HepG2 (cell line): ENCODE measurements around the gene ATE1. TPM values are rescaled to one million over a fixed set of nuclear protein-coding genes. Genes with fewer than 3 reads are reported as not detected.

Experiments
- ATAC-seq: fragments of 200-7000 bp; cut with Tn5 transposase; 3 replicates; pipeline ENCODE4 v1.9.1; 2020; ENCODE audit warnings: mild to moderate bottlenecking, moderate library complexity
- BruUV-seq: library from RNA; stranded (reverse); fragments of 400-500 nt; replicated peaks from 2 replicates; lab custom pipeline; 2021; lab: Mats Ljungman, UMichigan
- CTCF ChIA-PET: fragments of 300-600 bp; formaldehyde crosslinking; extraction: SDS; loops from one replicate; lab custom pipeline; 2021; ENCODE audit warnings: low total read pairs, inconsistent platforms, low intra/inter-chr PET ratio; lab: Yijun Ruan, JAX
- POLR2A ChIA-PET: fragments of 350-600 bp; sonication (Branson Sonifier 250); formaldehyde crosslinking; loops from one replicate; lab custom pipeline; 2020; ENCODE audit warnings: antibody characterized with exemption, inconsistent platforms; lab: Yijun Ruan, JAX
- DNase-seq: peaks from one replicate; pipeline ENCODE4 v3.0.0-alpha.2; 2015; ENCODE audit warnings: low spot score
- FAIRE-seq: peaks from 3 replicates; lab custom pipeline; 2011; peaks lifted over from hg19 to GRCh38; lab: Jason Lieb, UNC
- H2AFZ ChIP-seq: one replicate; pipeline ENCODE4 v1.6.1; 2011; ENCODE audit warnings: low read length, inconsistent platforms
- H3K27ac ChIP-seq: fragments of 300-600 bp; 3 replicates; pipeline ENCODE4 v1.8.0; 2011; ENCODE audit warnings: mixed run types, mild to moderate bottlenecking, mixed read lengths, low read length, inconsistent platforms; ENCODE audit not compliant: insufficient read depth; ENCODE audit errors: extremely low read length
- H3K27me3 ChIP-seq, 2 experiments: fragments of 200-600 bp in 1 of 2; 2 replicates in 1 of 2; 3 replicates in 1 of 2; pipeline versions ENCODE4 v1.6.0 to v1.8.0; 2011; ENCODE audit warnings: low read length in 2 of 2, mild to moderate bottlenecking in 2 of 2, moderate library complexity in 2 of 2, inconsistent platforms in 1 of 2; ENCODE audit not compliant: insufficient read depth in 2 of 2, control insufficient read depth in 1 of 2
- H3K36me3 ChIP-seq, 2 experiments: fragments of 200-600 bp in 1 of 2; replicated peaks in 1 of 2; 2 replicates in 1 of 2; 3 replicates in 1 of 2; pipeline versions ENCODE4 v1.5.1 to v1.8.0; 2011; ENCODE audit warnings: low read length in 2 of 2, inconsistent platforms in 1 of 2; ENCODE audit not compliant: insufficient read depth in 2 of 2, control insufficient read depth in 1 of 2
- H3K4me1 ChIP-seq: 2 replicates; pipeline ENCODE4 v1.5.1; 2012; ENCODE audit warnings: low read length, inconsistent platforms; ENCODE audit not compliant: insufficient read depth
- H3K4me2 ChIP-seq: 2 replicates; pipeline ENCODE4 v1.6.0; 2011; ENCODE audit warnings: low read depth, low read length, inconsistent platforms
- H3K4me3 ChIP-seq, 3 experiments: fragments of 200-600 bp in 1 of 3; sonication (generic), shearing (Covaris generic) in 1 of 3; replicated peaks in 1 of 3; 2 replicates each; pipeline ENCODE4 v1.5.1; 2011 to 2016; ENCODE audit warnings: low read length in 3 of 3, inconsistent platforms in 2 of 3, low read depth in 2 of 3, mild to moderate bottlenecking in 2 of 3, control low read depth in 1 of 3, mixed read lengths in 1 of 3; ENCODE audit not compliant: insufficient read depth in 1 of 3
- H3K79me2 ChIP-seq: one replicate; pipeline ENCODE4 v1.6.1; 2011; ENCODE audit warnings: low read length, inconsistent platforms; ENCODE audit not compliant: insufficient read depth
- H3K9ac ChIP-seq: 2 replicates; pipeline ENCODE4 v1.6.0; 2011; ENCODE audit warnings: mild to moderate bottlenecking, low read depth, low read length, inconsistent platforms; ENCODE audit not compliant: insufficient read depth
- H3K9me3 ChIP-seq: 2 replicates; pipeline ENCODE4 v1.5.1; 2012; ENCODE audit warnings: mild to moderate bottlenecking, low read length
- H4K20me1 ChIP-seq: 2 replicates; pipeline ENCODE4 v1.6.0; 2011; ENCODE audit warnings: inconsistent platforms, mild to moderate bottlenecking, low read length, moderate library complexity; ENCODE audit not compliant: insufficient read depth
- CHD4 ChIP-seq: fragments of 200-600 bp; sonication (generic); IDR thresholded peaks from 2 replicates; pipeline ENCODE4 v1.7.0; 2017; ENCODE audit warnings: mild to moderate bottlenecking, low read length, borderline replicate concordance
- ELF1 ChIP-seq: sonication (generic); formaldehyde crosslinking; IDR thresholded peaks from 2 replicates; pipeline ENCODE4 v1.4.0; 2020; ENCODE audit warnings: missing genetic modification reagents
- ERF ChIP-seq: IDR thresholded peaks from 2 replicates; pipeline ENCODE4 v1.6.1; 2018; ENCODE audit warnings: missing biosample characterization, missing genetic modification reagents
- ETV6 ChIP-seq: sonication (generic); formaldehyde crosslinking; conservative IDR thresholded peaks from 2 replicates; pipeline ENCODE4 v1.4.0; 2020; ENCODE audit warnings: missing genetic modification reagents
- FOXP1 ChIP-seq, 2 experiments: fragments of 450-650 bp in 1 of 2; IDR thresholded peaks; 2 replicates each; pipeline ENCODE4 v1.6.1; 2017 to 2018; ENCODE audit warnings: antibody characterized with exemption in 1 of 2
- KDM6A ChIP-seq: IDR thresholded peaks from 2 replicates; pipeline ENCODE4 v1.6.1; 2016; ENCODE audit warnings: low read depth
- MEIS2 ChIP-seq: sonication (generic); formaldehyde crosslinking; IDR thresholded peaks from 2 replicates; pipeline ENCODE4 v1.9.0; 2021; ENCODE audit warnings: mild to moderate bottlenecking, missing genetic modification reagents
- SSRP1 ChIP-seq: IDR thresholded peaks from 2 replicates; pipeline ENCODE4 v1.6.1; 2016; ENCODE audit warnings: control low read depth
- ZFP36L1 ChIP-seq: sonication (generic); formaldehyde crosslinking; IDR thresholded peaks from 2 replicates; pipeline ENCODE4 v1.8.0; 2022; ENCODE audit warnings: mild to moderate bottlenecking, missing genetic modification reagents, moderate library complexity
- ZHX1 ChIP-seq: sonication (generic); formaldehyde crosslinking; IDR thresholded peaks from 2 replicates; pipeline ENCODE4 v1.8.1; 2022; ENCODE audit warnings: low read depth, mild to moderate bottlenecking, missing genetic modification reagents
- ZMAT3 ChIP-seq: sonication (generic); formaldehyde crosslinking; conservative IDR thresholded peaks from 2 replicates; pipeline ENCODE4 v1.7.0; 2021; ENCODE audit warnings: missing genetic modification reagents
- ZNF256 ChIP-seq: sonication (generic); formaldehyde crosslinking; conservative IDR thresholded peaks from 2 replicates; pipeline ENCODE4 v1.4.0; 2020; ENCODE audit warnings: missing genetic modification reagents
- ZNF367 ChIP-seq: sonication (generic); formaldehyde crosslinking; IDR thresholded peaks from 2 replicates; pipeline ENCODE4 v1.4.0; 2020; ENCODE audit warnings: missing genetic modification reagents, borderline replicate concordance
- ZNF468 ChIP-seq: sonication (generic); formaldehyde crosslinking; IDR thresholded peaks from 2 replicates; pipeline ENCODE4 v1.8.0; 2022; ENCODE audit warnings: mild to moderate bottlenecking, moderate library complexity, missing genetic modification reagents
- ZNF552 ChIP-seq: sonication (generic); formaldehyde crosslinking; IDR thresholded peaks from 2 replicates; pipeline ENCODE4 v1.9.0; 2022; ENCODE audit warnings: missing genetic modification reagents, mild to moderate bottlenecking, borderline replicate concordance
- ZNF672 ChIP-seq: sonication (generic); formaldehyde crosslinking; IDR thresholded peaks from 2 replicates; pipeline ENCODE4 v1.8.1; 2022; ENCODE audit warnings: missing genetic modification reagents
- WGBS: methylation state at CpG from one replicate; pipeline ENCODE4 v1.1.6; 2017; ENCODE audit warnings: low lambda C conversion rate; 5-methylcytosine and 5-hydroxymethylcytosine counted together
- in situ Hi-C: cut with HindIII; loops from 2 replicates; pipeline ENCODE4 v1.10.0; 2017; ENCODE audit warnings: low pct_unique_long_range_greater_than_20kb; ENCODE audit not compliant: extremely low pct_ligation_motif_present
- intact Hi-C: fragments of 100-400 bp; cut with micrococcal nuclease; formaldehyde crosslinking; loops from one replicate; pipeline ENCODE4 v1.10.0; 2022; ENCODE audit not compliant: unreplicated experiment
- polyA plus RNA-seq, 8 experiments: library from polyadenylated mRNA; depleted of rRNA in 3 of 8; stranded (reverse) in 7 of 8; unstranded in 1 of 8; fragments of >200 nt; fragmentation: Illumina TruSeq in 4 of 8; extraction: Trizol in 4 of 8; gene quantifications; 2 replicates each; pipeline versions ENCODE4 v1.2.1 to v1.2.3, GENCODE V29; 2011 to 2016; ENCODE audit warnings: low read depth in 4 of 8, missing spikeins in 1 of 8, mixed read lengths in 1 of 8; ENCODE audit not compliant: insufficient read depth in 1 of 8
- total RNA-seq, 5 experiments: library from RNA; depleted of rRNA; stranded (reverse); fragments of >200 nt; fragmentation: Illumina TruSeq; extraction: Trizol; gene quantifications; 2 replicates each; pipeline ENCODE4 v1.2.3, GENCODE V29; 2016; ENCODE audit warnings: low read depth in 1 of 5
- TF ChIP-seq, protein P1 (sequence below): sonication (generic); formaldehyde crosslinking; IDR thresholded peaks from 2 replicates; pipeline ENCODE4 v1.4.0; 2020; ENCODE audit warnings: missing genetic modification reagents
- TF ChIP-seq, protein P2 (sequence below): sonication (generic); formaldehyde crosslinking; IDR thresholded peaks from 2 replicates; pipeline ENCODE4 v1.4.0; 2020; ENCODE audit warnings: missing genetic modification reagents, mild to moderate bottlenecking, borderline replicate concordance

Gene ATE1
- total and polyA plus RNA-seq, 2 of the 13 experiments (the other 11 are each of a cell fraction or from before 2014, with no cell fraction given), result 17.5 to 42.2 TPM

DNA sequence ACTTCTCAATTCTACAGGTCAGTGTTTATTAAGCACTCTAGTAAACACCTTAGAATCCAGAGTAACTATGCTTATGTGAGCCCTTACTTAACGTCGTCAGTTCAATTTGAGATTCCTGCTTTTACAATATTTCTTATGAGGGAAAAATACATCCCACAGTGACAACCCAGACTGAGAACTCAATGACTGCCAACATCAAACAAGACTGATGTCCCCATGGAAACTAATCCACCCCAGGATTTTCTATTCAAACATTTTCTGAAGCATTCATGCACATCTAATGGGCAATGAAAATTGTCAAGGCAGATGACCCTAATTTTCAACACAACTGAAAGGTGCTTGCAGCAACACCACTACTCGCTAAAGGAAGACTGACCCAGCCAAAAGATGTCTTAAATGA is 67.0 kb downstream of the ATE1 start (continued):
- no peak for TF ChIP-seq ZHX1 (CRISPR knock-in tag)
- TF ChIP-seq ZNF672 (CRISPR knock-in tag), result no peak
- TF ChIP-seq, all 625 proteins: peak for 0

DNA sequence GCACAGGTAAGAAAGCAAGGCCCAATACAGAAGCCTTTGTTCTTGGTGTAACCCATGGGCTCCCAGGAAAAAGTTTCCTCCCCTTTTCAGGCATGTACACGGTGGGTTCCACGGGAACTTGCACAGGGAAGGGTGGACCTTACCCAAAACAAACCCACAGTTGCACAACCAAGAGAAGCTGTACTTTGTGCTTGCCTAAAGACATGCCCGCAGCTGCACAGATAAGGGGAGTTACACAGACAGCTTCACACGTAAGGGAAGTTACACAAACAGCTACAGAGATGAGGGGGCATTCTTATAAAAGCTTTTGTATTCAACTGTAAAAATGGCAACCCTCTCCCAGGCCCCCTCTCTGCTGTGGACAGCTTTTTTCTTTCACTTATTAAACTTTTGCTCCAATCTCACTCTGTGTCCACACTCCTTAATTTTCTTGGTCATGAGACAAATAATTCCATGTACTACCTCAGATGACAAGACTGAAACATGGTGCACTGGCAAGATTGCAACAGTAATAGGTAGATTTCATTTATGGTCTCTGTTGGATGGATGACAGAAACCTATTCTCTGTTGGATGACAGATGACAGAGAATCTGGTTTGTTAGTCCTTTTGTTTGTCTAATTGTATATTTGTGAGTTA is 72.9 kb downstream of the ATE1 start:
- Histone ChIP-seq H3K79me2 (no peaks in the 10 kb centered on the region), H4K20me1 (no peaks in the 10 kb centered on the region), H2AFZ (no peak overlapping the region), H3K36me3 (peaks cover 2 to 13% of the 10 kb centered on the region in 2 experiments; a peak in 3 of 5 replicates), H3K4me3 (peak overlapping the region; percentile 4 to 41 (median 38); a peak in 4 of 6 replicates), H3K27me3 (no peaks in the 10 kb centered on the region), H3K27ac (peak overlapping the region; percentile 77), H3K9me3 (no peaks in the 10 kb centered on the region), H3K9ac (peak overlapping the region; percentile 42), H3K4me2 (peak overlapping the region; percentile 77), H3K4me1 (peaks cover 39% of the 10 kb centered on the region)
- ATAC-seq (peak; percentile 98), FAIRE-seq (peak; percentile 86), DNase-seq (peak; percentile 93)
- BruUV-seq, result no TSS peak
- ChIA-PET POLR2A (interaction anchor here (1.1 to 1.9 kb wide), 4 partner anchors 13 to 812 kb away, joined by 4 to 10 read pairs (median 4); partner anchors contain the start of gene ATE1), CTCF (no interaction called here)
- WGBS, result 0% methylated on average over 2 of the region's 4 CpGs
- intact Hi-C loops (no loop called here), in situ Hi-C loops (no loop called here)
- TF ChIP-seq, protein P1, sequence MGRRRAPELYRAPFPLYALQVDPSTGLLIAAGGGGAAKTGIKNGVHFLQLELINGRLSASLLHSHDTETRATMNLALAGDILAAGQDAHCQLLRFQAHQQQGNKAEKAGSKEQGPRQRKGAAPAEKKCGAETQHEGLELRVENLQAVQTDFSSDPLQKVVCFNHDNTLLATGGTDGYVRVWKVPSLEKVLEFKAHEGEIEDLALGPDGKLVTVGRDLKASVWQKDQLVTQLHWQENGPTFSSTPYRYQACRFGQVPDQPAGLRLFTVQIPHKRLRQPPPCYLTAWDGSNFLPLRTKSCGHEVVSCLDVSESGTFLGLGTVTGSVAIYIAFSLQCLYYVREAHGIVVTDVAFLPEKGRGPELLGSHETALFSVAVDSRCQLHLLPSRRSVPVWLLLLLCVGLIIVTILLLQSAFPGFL (CRISPR knock-in tag), result no peak
- TF ChIP-seq ETV6, result no peak
- TF ChIP-seq ZNF367 (CRISPR knock-in tag), result no peak
- 0 out of 2 replicates have a peak, but pooled peaks have one; percentile 28 for TF ChIP-seq SSRP1 (CRISPR knock-in tag)
- TF ChIP-seq, protein P2, sequence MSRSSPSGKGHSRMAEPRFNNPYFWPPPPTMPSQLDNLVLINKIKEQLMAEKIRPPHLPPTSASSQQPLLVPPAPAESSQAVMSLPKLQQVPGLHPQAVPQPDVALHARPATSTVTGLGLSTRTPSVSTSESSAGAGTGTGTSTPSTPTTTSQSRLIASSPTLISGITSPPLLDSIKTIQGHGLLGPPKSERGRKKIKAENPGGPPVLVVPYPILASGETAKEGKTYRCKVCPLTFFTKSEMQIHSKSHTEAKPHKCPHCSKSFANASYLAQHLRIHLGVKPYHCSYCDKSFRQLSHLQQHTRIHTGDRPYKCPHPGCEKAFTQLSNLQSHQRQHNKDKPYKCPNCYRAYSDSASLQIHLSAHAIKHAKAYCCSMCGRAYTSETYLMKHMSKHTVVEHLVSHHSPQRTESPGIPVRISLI (CRISPR knock-in tag), result no peak; the same call in 1 of the 2 replicates
- no peak for TF ChIP-seq FOXP1 (IDR thresholded peaks at IDR 0.05)
- TF ChIP-seq FOXP1 (CRISPR knock-in tag; IDR thresholded peaks at IDR 0.05), result peak; percentile 66
- TF ChIP-seq ZNF468, result no peak
- no peak for TF ChIP-seq ZMAT3 (CRISPR knock-in tag)
- TF ChIP-seq KDM6A (CRISPR knock-in tag), result peak; percentile 77
- no peak for TF ChIP-seq ZNF552
- TF ChIP-seq ZFP36L1 (CRISPR knock-in tag), result no peak
- TF ChIP-seq ZNF256 (CRISPR knock-in tag), result no peak
- no peak for TF ChIP-seq ELF1 (CRISPR knock-in tag)
- no peak for TF ChIP-seq CHD4
- peak; percentile 68; the same call in 1 of the 2 replicates for TF ChIP-seq MEIS2
- TF ChIP-seq ERF, result 0 out of 2 replicates have a peak, but pooled peaks have one; percentile 51
